Sigmoid colon (tissue), 7 donors: Measurements from ENCODE around the gene PDE1C. TPM values are rescaled to one million over a fixed set of nuclear protein-coding genes. Genes with fewer than 3 reads are reported as not detected.

Experiments
- DNase-seq: peaks from one replicate; pipeline ENCODE4 v3.0.0-alpha.2; 2019
- H3K27ac ChIP-seq, 4 donors: fragments of 200-600 bp; sonication (generic); one replicate each; pipeline ENCODE4 v1.5.1; 2016 to 2019; ENCODE audit warnings: mild to moderate bottlenecking in 1 of 4
- H3K27me3 ChIP-seq, 3 donors: fragments of 200-600 bp; sonication (generic); one replicate each; pipeline ENCODE4 v1.5.1; 2019; ENCODE audit warnings: mild to moderate bottlenecking in 1 of 3
- H3K36me3 ChIP-seq, 4 donors: fragments of 200-600 bp; sonication (generic); one replicate each; pipeline ENCODE4 v1.5.1; 2016 to 2019
- H3K4me1 ChIP-seq, 4 donors: fragments of 200-600 bp; sonication (generic); one replicate each; pipeline ENCODE4 v1.5.1; 2017 to 2019
- H3K4me3 ChIP-seq, 4 donors: fragments of 200-600 bp; sonication (generic); one replicate each; pipeline ENCODE4 v1.5.1; 2017 to 2019; ENCODE audit warnings: mild to moderate bottlenecking in 2 of 4, moderate library complexity in 1 of 4
- H3K9me3 ChIP-seq, 4 donors: fragments of 200-600 bp in 3 of 4; sonication (generic) in 3 of 4; one replicate each; pipeline versions ENCODE4 v1.5.1 to v1.6.1; 2013 to 2019
- EP300 ChIP-seq, 4 donors: sonication (generic); formaldehyde crosslinking; IDR thresholded peaks; one replicate each; pipeline ENCODE4 v1.6.1; 2017; ENCODE audit warnings: antibody characterized with exemption in 4 of 4
- POLR2A ChIP-seq, 2 donors: fragments of 450-650 bp; IDR thresholded peaks; one replicate each; pipeline ENCODE4 v1.6.1; 2016; ENCODE audit warnings: antibody characterized with exemption in 2 of 2, mild to moderate bottlenecking in 2 of 2, moderate library complexity in 2 of 2
- POLR2AphosphoS5 ChIP-seq, 4 donors: sonication (generic); formaldehyde crosslinking; IDR thresholded peaks; one replicate each; pipeline ENCODE4 v1.6.1; 2017; ENCODE audit warnings: antibody characterized with exemption in 4 of 4
- WGBS, 2 donors: extraction: QIAGEN DNeasy Blood & Tissue Kit; methylation state at CpG; one replicate each; pipeline ENCODE4 v1.1.7; 2013; 5-methylcytosine and 5-hydroxymethylcytosine counted together
- intact Hi-C: fragments of 100-400 bp; cut with DNase I; formaldehyde crosslinking; loops from one replicate; pipeline ENCODE4 v1.15.1; 2023
- polyA plus RNA-seq, 3 donors: library from polyadenylated mRNA; stranded (reverse); fragments of 200-250 nt; gene quantifications; one replicate each; pipeline ENCODE4 v1.2.3, GENCODE V29; 2013
- total RNA-seq, 4 donors: library from RNA; depleted of rRNA; stranded (reverse); fragments of >200 nt; gene quantifications; one replicate each; pipeline ENCODE4 v1.1.0, GENCODE V29; 2016
- TF ChIP-seq, protein P1 (sequence below), 4 experiments: fragments of 450-650 bp in 3 of 4; fragments of 200-600 bp in 1 of 4; IDR thresholded peaks; one replicate each; pipeline ENCODE4 v1.5.1; 2016 to 2019; ENCODE audit warnings: antibody characterized with exemption in 4 of 4, mild to moderate bottlenecking in 3 of 4, moderate library complexity in 2 of 4
- donor health status: healthy with polysubstance abuse.
- donor health status: Bipolar disorder and iron deficiency.
- donor health status: healthy.

The PDE1C gene
- total RNA-seq (10 to 100 TPM in 3 of 4 donors, 1 to 10 TPM in 1; 5.9 to 19.4 (median 12.3) TPM), polyA plus RNA-seq (1 to 10 TPM in 1 of 3 donors, under 1 TPM in 2; under 0.01 to 1.4 (median 0.99) TPM)

DNA sequence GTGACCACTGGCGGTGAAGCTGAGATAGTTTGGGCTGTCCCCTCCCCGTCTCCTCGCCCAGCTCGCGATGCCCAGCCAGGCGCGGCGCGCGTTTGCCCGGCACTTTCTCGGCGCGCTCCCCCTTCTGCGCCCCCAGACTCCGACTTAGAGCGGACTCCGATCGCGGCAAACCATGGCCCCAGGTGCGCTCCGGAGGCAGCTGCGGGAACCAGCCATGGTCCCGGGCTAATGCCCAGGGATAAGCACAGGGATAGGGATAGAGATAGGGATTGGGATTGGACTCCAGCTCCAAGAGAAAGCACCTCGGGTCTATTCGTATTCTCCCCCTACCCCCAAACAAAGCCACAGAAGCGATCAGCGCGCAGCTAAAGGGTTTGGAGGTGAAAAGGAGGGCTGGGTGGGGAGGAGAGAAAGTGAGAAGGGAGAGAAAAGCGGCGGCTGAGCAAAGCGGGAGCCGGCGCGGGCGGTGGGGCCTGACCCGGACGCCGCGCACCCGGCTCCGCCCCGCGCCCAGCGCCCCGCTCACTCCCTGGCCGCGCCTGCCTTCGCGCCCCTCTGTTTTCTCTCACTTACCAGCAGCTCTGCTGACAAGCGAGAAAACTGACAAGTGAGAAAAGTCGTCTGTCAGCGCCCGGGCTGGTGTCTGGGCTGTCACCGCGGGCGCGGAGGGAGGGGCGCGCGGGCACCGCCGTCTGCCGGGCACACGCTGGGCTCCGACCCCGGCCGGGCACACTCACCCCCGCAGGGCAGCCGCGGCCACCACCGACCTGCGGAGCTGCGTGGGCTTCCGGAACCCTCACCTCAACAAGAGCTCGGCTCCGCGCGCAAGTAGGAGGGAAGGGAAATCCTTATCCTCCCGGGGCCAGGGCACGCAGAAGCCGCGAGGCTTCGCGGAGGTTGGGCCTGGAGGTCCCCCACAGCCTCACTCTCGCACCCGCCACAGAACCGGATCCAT lies at the start of gene PDE1C:
Gene PDE1C (minus strand): TSS at position 2 of the 955 bp plus-strand sequence.
- Histone ChIP-seq H3K4me1 (peaks cover 0 to 24% (median 18%) of the 10 kb centered on the region in 4 donors), H3K27ac (peak within 1 kb of the TSS; percentile 38 to 81 (median 73)), H3K4me3 (peak within 1 kb of the TSS; percentile 37 to 67 (median 62)), H3K36me3 (no peaks in the 10 kb centered on the region), H3K9me3 (no peaks in the 10 kb centered on the region), H3K27me3 (peaks cover 0 to 33% (median 3%) of the 10 kb centered on the region in 3 donors)
- DNase-seq = no peak
- WGBS, 2 donors = 1% methylated on average over 88 of the region's 88 CpGs
- intact Hi-C loops = no loop called here
- TF ChIP-seq, protein P1, sequence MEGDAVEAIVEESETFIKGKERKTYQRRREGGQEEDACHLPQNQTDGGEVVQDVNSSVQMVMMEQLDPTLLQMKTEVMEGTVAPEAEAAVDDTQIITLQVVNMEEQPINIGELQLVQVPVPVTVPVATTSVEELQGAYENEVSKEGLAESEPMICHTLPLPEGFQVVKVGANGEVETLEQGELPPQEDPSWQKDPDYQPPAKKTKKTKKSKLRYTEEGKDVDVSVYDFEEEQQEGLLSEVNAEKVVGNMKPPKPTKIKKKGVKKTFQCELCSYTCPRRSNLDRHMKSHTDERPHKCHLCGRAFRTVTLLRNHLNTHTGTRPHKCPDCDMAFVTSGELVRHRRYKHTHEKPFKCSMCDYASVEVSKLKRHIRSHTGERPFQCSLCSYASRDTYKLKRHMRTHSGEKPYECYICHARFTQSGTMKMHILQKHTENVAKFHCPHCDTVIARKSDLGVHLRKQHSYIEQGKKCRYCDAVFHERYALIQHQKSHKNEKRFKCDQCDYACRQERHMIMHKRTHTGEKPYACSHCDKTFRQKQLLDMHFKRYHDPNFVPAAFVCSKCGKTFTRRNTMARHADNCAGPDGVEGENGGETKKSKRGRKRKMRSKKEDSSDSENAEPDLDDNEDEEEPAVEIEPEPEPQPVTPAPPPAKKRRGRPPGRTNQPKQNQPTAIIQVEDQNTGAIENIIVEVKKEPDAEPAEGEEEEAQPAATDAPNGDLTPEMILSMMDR (IDR thresholded peaks at IDR 0.05) = no peak
- TF ChIP-seq POLR2AphosphoS5 (IDR thresholded peaks at IDR 0.05) (no peak), EP300 (IDR thresholded peaks at IDR 0.05) (no peak), POLR2A (IDR thresholded peaks at IDR 0.05) (no peak)

DNA sequence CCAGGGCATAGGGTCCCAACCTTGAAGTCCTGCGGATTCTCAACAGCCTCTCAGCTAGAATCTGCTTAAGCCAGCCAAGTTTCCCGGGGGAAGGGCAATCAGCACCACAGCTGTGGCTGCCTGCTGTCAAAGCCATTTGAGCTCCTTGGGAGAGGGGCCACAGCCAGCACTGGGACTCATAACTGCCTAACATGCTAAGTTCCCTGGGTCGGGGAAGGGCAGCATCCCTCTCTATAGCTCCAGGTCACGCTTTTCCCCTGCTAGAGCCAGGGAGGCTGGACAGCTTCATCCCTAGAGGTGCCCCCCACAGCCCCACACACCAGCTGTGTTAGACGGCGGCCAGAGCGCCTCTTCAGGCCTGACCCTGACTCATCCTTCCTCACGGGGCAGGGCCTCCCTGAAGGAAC lies 49.6 kb upstream of the PDE1C start:
- DNase-seq = no peak
- Histone ChIP-seq H3K4me3 (no peak overlapping the region), H3K27ac (no peak overlapping the region), H3K9me3 (peaks cover 0 to 6% (median 0%) of the 10 kb centered on the region in 4 donors), H3K27me3 (no peaks in the 10 kb centered on the region), H3K36me3 (no peaks in the 10 kb centered on the region), H3K4me1 (no peaks in the 10 kb centered on the region)
- no peak for TF ChIP-seq POLR2A (IDR thresholded peaks at IDR 0.05)
- no peak for TF ChIP-seq POLR2AphosphoS5 (IDR thresholded peaks at IDR 0.05)
- TF ChIP-seq, protein P1 (IDR thresholded peaks at IDR 0.05) = no peak
- no peak for TF ChIP-seq EP300 (IDR thresholded peaks at IDR 0.05)
- intact Hi-C loops = no loop called here
- WGBS, 2 donors = 73 to 74% methylated on average over 8 of the region's 8 CpGs

DNA sequence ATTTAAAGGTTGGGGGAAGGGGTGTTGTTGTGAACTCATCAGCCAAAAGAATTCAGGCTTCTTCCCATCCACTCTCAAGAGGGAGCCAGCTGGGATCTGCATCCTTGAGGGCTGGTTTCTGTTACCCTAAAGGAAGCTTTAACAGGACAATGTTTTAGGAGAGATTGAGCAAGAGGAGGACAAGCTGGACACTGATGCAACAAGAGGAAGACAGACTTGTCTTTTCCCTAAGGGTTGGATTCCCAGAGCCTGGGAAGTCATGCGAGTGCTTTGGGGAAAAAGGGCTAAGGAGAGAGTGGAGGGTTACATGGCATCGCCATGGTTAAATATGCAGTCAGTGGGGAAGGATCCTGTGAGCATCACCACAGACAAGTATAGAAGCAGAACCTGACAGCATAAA lies 47.6 kb upstream of the PDE1C start:
- Histone ChIP-seq H3K4me3 (no peak overlapping the region), H3K27me3 (no peaks in the 10 kb centered on the region), H3K4me1 (no peaks in the 10 kb centered on the region), H3K9me3 (peaks cover 0 to 3% (median 0%) of the 10 kb centered on the region in 4 donors), H3K36me3 (no peaks in the 10 kb centered on the region), H3K27ac (no peak overlapping the region)
- 66 to 67% methylated on average over 2 of the region's 2 CpGs for WGBS, 2 donors
- no peak for DNase-seq
- TF ChIP-seq, protein P1 (IDR thresholded peaks at IDR 0.05) = no peak
- no peak for TF ChIP-seq EP300 (IDR thresholded peaks at IDR 0.05)
- no peak for TF ChIP-seq POLR2AphosphoS5 (IDR thresholded peaks at IDR 0.05)
- TF ChIP-seq POLR2A (IDR thresholded peaks at IDR 0.05) = no peak
- intact Hi-C loops = no loop called here

DNA sequence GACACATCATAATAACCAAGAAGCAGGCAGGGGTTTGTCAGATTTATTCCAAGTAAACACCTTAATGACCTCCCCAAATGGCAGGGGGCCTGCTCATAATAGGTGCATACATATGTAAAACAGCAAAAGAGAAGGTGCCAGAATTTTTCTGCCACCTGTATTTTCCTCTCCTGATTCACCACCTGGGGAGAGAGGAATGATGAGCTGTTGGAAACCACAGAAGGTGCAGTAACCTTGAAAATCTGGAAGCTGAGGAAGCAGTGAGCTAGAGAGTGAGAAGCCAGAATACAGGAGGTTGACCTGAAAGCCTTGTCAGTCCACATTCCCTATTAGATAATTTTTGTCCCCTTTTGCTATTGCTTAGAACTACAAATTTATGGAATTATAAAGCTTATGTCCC lies 46.2 kb upstream of the PDE1C start:
- Histone ChIP-seq H3K27ac (no peak overlapping the region), H3K4me1 (no peaks in the 10 kb centered on the region), H3K9me3 (peaks cover 0 to 6% (median 3%) of the 10 kb centered on the region in 4 donors), H3K27me3 (no peaks in the 10 kb centered on the region), H3K4me3 (no peak overlapping the region), H3K36me3 (no peaks in the 10 kb centered on the region)
- TF ChIP-seq, protein P1 (IDR thresholded peaks at IDR 0.05) = no peak
- no peak for DNase-seq
- intact Hi-C loops = no loop called here
